GM18498 (cell line): ENCODE measurements around the gene WDFY4.

Source experiments
- ATAC-seq: cut with Tn5 transposase; IDR thresholded peaks from one replicate; pipeline ENCODE4 v1.9.1; 2021; ENCODE audit warnings: mild to moderate bottlenecking, moderate library complexity; ENCODE audit not compliant: unreplicated experiment

The WDFY4 gene

DNA sequence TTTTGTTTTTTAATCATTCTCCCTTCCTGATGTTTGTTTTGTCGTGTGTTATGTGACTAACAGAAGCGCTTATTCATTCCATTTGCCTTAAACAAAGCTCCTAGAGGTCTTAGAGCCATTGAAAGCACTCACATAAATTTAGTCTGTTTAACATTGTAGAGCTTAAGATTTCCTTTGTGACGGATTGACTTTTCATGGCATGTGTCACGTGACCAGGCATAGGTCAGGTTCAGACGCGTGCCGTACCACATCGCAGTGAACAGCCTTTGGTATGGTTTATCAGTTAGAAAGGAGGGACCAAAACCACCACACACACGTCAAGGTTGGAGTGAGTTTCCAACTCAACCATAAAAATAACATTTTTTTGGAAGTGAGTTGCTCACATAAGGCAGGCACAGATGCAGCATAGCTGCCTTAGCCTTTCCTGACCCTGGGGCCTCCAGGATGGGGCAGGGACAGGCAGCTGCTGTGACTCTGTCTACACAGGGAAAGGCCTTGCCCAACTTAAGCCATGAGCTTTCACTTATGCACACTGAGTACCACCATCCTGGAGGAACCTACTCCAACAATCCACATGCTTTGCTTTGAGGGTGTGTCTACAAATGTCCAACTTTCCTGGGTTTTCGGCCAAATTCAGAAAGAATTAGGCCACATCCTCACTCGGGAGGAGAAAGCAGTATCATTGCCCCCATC is 55.5 kb downstream of the WDFY4 start:
- ATAC-seq, result no peak

DNA sequence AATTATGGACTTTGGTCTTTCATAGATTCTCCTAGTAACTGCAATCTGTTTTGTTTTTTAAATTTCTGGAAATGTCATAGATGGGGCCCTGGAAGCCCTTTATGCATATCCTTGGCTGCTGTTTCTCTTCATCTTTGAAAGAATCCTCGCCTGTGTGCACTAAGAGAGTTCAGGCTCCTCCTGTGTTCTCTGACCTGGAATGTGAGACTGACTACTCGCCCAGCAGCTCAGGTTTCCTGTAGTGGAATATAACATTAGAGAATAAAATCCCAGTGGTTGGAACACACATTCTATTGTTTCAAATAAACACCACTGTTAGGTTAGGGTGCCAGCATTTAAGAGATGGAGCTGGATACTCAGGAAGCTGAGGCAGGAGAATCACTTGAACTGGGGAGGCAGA is 56.3 kb downstream of the WDFY4 start:
- ATAC-seq, result no peak

DNA sequence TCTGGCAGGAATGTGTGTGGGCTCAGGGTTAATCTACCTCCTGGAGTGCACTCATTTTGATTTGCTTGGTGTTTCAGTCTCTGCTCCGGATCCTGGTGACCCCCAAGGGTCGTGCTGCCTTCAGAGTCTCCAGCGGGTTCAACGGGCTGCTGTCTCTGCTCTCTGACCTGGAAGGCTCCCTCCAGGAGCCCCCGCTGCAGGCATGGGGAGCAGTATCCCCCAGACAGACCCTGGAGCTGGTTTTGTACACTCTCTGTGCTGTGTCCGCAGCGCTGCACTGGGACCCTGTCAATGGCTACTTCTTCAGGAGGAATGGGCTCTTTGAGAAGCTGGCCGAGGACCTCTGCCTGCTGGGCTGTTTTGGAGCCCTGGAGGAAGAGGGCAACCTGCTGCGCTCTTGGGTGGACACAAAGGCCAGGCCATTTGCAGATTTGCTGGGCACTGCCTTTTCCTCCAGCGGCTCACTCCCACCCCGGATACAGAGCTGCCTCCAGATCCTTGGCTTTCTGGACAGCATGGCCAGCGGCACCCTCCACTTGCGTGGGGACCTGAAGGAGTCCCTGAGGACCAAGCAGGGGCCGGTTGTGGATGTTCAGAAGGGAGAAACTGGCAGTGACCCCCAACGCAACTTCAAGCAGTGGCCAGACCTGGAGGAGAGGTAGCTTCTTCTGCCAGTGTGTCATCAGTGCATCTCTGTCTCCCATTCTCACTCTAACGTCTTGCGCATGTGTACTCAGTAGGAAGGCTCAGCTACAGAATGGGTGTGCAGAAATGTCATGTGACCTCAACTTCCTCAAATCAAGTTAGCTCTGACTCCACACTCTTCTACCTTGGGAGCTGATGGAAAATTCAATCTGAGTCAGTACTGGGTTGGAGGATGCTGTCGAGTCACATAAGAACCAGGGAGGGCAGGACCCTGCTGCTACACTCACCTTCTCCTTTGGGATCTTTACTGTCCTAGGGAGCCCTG is 58.5 kb downstream of the WDFY4 start:
- no peak for ATAC-seq

DNA sequence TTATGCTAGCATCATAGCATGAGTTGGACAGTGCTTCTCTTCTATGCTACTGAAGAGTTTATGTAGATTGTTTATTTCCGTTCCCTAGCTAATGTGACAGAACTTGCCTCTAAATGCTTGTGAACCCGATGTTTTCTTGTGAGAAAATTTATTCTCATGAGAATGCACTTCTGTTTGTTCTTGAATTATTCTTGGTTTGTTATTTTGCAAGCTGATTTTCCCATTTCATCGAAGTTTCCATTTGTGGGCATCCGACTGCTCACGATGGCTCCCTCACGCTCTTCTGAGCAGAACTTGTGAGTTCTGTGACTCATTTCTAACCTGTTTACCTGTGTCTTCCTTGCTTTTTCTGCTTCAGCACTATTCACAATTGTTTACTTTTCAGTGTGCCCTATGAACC is 59.9 kb downstream of the WDFY4 start:
- peak; percentile 50 for ATAC-seq

DNA sequence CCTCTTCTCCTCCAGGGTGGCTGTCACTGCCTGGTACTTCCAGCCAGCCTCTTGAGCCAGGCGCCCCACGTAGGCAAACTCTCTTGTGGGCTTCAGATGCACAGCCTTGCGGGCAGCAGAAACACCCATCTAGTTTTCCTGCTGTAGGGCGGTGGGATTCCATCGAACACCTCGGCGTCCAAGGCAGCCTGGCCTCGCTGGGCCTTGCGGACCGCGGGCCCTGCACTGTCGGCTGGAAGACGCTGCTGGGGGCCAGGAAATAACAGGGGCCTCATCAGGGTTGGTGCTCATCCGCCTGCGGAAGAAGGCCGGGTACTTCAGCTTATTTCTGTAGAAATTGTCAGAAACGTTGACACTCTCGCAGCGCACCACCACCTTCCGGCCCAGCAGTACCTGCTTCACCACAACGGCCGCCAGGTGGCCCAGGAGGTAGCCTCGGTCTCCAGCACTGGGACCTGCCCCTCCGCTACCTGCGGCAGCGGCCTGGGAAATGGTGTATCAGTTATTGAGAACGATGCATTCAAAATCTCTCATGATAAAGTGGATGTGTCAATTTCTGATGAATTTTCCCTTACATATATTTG is 61.1 kb downstream of the WDFY4 start:
- no peak for ATAC-seq

DNA sequence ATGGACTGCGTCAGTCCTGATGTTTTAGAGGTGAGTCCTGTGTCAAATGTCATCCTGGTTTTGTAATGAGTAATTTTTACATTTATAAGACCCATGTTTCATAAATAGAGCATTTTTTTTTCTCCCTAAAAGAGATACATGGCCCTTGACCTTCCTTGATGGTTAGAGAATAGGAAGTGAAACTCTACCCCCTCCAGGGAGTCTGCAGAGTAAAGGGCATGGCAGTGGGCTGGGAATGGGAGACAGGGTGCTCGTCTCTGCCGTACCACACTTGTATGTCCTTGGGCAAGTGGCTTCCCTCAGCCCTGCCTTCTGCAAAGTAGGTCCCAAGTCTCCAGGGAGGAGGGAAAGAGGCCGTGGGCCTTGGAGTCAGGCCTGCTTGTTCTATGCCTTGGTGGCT is 63.9 kb downstream of the WDFY4 start:
- no peak for ATAC-seq

DNA sequence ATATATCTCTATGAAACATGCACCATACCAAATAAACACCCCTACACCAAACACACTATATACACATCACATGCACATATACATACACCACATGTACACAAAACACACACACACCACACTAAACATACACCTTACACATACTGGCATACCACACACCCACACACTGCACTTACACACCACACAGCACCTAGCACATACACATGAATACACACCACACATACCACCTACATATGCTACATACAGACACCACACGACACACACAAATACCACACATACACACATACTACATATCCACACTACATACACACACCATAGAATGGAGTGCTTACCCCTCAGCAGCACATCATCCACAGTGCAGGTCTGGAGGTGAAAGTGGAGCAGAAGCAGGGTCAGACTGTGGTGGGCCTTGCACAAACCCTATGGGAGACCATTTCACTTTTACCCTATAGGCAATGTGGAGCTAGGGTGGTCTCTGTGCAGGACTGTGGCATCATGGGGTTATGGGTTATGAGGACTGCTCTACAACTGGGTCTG is 64.6 kb downstream of the WDFY4 start:
- no peak for ATAC-seq

DNA sequence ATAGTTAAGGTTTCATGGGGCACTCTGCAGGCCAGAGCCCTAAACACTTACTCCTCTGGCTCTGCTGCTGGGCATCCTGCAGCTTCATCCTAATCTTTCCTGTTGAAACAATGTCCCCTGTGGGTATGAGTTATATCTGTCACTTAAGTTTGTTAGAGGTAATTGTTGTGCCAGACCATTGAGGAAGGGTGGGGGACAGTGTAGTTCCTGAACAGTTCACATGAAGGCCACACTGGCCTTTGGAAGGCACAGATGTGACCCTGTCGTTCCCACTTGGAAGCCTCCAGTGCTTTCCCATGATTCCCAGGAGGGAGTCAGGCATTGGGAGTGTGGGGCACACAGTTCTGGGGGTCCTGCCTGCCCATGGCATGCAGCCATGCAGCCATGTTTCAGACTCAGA is 65.3 kb downstream of the WDFY4 start:
- ATAC-seq, result no peak

DNA sequence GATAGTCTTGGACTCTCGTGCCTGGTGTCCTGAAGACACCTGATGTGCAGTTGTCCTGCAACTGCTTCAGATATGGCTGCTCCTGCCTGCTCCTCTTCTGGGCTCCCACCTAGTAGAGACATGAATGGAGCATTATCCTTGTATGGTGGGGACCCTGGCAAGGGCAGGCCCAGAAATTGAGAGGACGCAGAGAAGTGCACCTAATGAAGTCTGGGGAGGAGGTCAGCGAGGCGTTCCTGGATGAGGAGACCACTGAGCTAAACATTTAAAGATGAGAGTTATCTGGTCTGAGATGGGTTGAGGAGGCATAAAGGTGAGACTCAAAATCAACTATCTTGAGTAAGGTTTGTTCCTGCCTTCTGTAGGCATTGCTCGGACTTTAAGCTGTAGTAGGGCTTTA is 66.3 kb downstream of the WDFY4 start:
- ATAC-seq, result no peak

DNA sequence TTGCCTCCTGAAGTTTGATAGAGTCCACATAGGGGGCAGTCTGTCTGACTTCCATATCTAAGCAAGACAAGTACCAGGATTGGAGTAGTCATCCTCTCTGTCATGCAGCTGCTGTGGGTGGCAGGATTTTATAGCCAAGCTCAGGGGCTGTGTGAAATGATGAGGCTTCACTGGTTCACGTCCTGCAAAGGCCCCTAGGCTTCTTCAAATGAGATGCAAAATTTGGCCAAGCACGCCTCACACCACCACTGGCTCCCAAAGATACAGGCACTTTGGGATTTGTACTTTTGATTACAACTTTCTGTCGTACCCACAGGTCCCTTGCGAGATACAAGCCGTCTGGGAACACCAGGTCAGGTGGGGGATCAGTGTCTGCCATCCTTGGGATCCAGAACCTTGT is 67.1 kb downstream of the WDFY4 start:
- ATAC-seq, result no peak

DNA sequence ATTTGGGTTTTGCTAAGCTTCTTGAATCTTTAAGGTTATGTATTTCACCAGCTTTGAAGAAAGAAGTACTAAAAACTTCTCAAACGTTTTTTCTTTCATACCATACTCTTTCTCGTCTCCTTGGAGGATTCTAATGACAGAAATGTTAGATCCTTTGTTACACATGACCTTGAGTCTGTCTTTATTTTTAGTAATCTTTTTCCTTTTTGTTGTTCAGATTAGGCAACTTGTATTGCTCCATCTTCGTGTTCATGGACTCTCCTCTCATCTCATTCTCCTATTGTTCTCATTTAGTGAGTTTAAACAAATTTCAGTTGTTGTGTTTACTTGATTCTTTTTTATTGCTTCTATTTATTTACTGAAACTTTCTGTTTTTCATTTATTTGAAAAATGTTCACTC is 73.7 kb downstream of the WDFY4 start:
- ATAC-seq, result no peak

DNA sequence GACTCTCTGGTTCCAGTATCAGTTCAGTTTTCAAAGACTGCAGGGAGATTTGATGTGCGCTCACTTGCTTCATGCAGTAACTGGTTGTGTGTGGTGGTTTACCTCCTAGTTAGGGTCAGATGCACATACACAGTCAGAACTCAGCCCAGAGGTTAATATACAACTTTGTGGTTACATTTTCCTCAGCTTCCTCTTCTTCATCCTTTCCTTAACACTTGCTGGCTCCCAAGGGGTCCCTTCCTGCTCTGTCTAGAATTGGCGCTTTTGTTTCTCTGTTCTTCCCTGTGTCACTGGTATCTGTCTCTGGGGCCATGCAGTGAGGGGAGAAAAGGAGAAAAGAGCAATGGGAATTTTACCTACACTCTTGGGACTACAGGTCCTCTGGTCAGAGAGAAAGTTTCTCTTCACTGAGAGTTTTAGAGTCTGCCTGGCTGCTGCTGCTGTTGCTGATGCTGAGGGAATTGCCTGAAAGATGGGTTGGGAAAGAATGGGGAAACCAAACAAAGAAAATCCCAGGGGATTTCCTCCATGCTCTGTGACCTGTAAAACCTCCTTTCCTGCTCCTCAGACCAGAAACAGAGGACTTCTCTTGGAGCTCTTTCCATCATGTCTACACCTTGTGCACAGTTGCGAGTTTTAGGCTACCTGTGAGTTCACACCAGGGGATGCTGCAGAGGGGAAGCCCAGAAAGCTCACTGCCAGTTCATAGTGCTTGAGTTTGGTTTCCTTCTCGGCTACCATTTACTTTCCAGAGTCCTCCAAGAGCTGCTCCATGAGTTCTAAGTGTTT is 74.6 kb downstream of the WDFY4 start:
- ATAC-seq, result peak; percentile 86

DNA sequence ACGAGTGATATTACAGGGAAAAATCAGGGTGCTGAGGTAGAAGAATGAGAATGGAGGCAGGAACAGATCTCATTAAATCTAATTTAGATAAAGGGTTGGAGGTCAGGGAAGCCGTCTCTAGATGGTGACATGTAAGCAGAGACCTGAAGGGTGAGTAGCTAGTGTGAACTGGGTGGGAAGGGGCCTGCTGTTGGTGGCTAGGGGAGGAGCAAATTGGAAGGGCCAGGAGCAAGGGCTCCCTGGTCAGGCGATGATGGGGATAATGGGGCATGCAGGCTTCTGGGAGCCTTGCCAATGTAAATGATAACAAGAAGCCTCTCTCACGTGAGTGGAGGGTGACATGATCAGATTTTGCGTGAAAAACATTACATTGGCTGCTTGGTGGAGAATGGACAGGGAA is 76.3 kb downstream of the WDFY4 start:
- ATAC-seq, result no peak

DNA sequence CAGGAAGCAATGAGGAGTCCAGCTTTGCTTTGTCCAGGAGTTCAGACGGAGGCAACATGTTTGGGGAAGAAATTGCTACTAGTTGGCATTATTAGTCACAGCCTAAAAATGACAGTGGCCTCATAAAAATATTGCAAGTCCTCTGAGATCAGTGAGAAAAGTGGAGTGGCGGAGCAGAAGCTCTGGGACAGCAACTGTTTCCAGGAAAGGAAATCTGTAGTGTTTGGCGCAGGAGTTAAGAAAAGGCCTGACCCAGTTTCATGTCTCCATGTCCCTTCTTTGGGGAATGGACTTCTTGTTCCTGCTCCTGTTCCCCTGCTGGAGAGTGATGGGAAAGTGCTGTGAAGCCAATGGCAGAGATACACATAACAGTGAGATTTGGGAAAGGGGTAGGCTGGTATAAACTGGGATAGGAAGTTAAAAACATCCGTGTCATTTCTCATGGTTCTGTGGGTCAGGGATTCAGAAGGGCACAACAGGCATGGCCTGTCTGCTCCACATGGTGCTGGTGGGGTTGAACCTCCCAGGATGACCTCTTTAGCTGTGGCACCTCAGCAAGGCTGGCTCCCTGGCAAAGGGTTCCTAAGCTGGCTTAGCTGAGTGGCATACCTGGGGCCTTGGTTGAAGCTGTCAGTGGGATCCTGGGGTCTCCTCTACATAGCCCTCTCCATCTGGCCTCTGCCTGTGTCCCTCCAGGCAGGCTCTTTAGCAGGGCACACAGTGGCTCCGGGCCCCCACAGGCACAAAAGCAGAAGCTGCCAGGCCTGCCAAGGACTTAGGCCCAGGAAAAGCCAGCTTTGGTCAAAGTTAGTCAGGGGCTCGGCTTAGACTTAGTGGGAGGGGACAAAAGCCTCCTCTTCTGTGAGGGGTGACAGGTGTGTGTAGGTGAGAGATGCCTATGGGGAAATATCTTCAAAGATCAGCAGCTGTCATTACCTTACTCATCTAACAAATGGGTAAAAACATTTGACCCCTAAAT is 77.7 kb downstream of the WDFY4 start:
- ATAC-seq, result no peak

DNA sequence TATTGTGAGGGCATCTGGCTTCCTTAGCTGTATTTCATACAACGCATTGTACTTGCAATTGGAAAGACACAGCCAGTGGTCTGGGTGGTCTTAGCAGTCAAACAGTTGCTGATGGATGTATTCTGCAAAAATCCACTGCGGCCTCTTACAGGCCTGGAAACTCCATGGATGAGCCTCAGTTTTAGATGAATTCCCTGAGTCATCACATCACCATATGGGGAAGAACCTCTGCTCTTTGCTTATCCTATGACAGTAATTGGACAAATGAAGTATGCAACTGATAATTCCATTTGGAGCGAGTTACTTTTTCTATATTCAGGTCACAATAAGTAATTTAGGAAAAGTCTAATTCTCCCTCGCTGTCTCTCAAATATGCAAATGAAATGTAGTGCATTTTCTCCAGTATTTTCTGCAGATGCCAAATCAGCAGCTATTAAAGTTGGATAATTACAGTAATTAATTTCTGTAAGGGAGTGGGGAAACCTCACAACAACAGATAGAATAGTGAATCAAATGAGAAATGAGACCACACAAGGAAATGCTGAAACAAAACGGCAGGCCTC is 78.8 kb downstream of the WDFY4 start:
- no peak for ATAC-seq

DNA sequence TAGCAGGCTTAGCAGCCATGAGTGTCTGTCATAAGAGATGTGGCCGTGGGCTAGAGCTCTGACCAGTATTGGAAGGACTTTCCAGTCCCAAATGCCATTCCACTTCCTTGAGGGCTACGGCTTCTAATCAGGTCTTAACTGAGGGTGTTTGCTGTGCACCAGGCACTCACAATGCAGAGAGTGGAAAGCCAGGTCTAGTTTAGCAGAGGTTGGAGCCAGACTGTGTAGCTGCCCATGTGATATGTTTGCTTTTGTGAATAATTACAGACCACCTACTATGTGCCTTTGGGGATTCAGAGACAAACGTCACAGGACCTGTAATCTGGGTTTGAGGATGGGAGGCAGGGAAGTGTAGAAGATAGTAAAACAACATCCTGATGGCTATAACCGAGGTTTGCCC is 79.8 kb downstream of the WDFY4 start:
- ATAC-seq, result no peak

DNA sequence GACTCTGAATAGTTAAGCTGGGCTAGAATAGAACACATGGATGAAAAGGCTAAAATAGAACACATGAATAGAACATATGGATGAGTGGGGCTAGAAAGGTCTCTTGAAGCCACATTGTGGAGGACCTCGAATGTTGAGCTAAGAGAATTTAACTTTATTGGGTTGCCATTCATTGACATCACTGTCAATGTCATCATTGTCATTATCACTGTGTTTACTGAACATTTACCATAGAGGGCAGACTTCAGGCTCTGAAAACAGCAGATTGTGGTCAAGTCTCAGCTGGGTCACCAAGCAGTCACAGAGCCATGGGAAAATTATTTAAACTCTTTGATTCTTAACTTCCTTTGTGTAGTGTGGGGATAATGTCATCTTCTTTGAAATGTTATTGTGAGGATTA is 80.4 kb downstream of the WDFY4 start:
- ATAC-seq, result peak; percentile 59

DNA sequence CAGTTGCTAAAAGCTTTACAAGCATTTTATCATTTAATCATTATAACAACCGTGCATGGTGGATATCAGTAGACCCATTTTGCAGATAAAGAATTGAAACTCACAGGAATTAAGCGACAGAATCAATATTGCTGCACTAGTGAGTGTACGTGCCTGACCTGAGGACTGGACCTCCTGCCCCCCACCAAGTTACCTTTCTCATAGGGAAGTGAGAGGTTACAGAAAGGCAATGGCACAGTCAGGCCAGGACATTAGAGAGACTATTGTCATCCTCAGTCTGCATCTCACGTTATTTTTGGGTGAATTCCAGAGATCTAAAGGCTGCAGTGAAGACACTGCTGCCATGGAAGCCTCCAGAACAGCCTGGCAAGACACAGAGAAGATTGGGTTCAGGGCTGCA is 80.9 kb downstream of the WDFY4 start:
- ATAC-seq, result peak; percentile 51

DNA sequence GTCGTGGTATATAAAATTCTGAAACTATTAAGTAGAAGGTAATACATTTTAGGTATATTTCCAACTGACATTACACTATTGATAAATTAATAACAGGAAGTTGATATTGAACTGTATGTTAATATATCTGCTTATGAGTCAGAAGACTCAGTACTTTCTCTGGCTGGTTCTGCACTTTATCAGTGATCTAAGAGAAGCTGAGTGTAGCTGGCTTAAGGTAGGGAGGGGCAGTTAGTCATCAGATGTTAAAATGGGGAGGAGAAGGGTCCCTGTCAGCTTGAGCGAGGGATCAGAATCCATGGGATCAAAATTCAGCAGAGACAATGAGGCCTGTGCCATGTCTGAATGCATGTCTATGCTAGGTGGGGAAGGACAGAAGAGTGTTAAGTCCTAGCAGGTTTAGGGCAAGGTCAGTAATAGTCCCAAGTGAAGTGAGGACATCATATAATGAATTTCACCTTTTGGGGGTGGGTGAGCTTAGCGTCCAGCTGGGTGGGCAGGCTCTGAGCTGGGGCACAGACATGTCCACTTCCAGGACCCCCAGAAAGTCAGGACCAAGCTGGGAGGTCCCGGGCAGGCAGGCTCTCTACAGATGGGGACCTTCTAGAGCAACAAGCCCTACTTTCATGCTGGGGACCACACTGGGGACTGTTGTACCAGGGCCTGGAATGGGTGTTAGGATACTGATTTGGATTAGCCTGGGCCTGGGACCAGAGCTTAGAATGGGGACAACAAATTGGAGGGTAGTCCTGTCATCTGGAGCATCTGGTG is 82.9 kb downstream of the WDFY4 start:
- ATAC-seq, result no peak
